BE2C (cell line): ENCODE results near the gene POMP.

Experiments used
- DNase-seq: peaks from one replicate; pipeline ENCODE4 v3.0.0-alpha.2; 2020
- H3K27me3 ChIP-seq: fragments of 250-450 bp; sonication (Bioruptor Pico); 2 replicates; pipeline ENCODE4 v1.5.1; 2020; ENCODE audit warnings: mild to moderate bottlenecking
- H3K36me3 ChIP-seq: fragments of 250-450 bp; sonication (Bioruptor Pico); 2 replicates; pipeline ENCODE4 v1.5.1; 2020; ENCODE audit warnings: mild to moderate bottlenecking
- H3K4me1 ChIP-seq: fragments of 250-450 bp; sonication (Bioruptor Pico); 2 replicates; pipeline ENCODE4 v1.5.1; 2020
- H3K4me3 ChIP-seq: 2 replicates; pipeline ENCODE4 v1.5.1; 2011; ENCODE audit warnings: low read depth, low read length
- H3K9me3 ChIP-seq: fragments of 250-450 bp; sonication (Bioruptor Pico); 2 replicates; pipeline ENCODE4 v1.5.1; 2020
- CTCF ChIP-seq: IDR thresholded peaks from 2 replicates; pipeline ENCODE4 v1.5.1; 2012; ENCODE audit warnings: mild to moderate bottlenecking, low read depth, low read length

Gene POMP

GRCh38 chr13:28658539-28658795 is 463 bp upstream of the POMP start:
- no peaks in the 10 kb centered on the region for H3K9me3 ChIP-seq
- peak; percentile 10 for DNase-seq

GRCh38 chr13:28659621-28659970 is 666 bp downstream of the POMP start:
- peaks cover 46% of the 10 kb centered on the region for H3K36me3 ChIP-seq
- peaks cover 6% of the 10 kb centered on the region for H3K4me1 ChIP-seq
- TF ChIP-seq CTCF, result no peak
- H3K27me3 ChIP-seq, result no peaks in the 10 kb centered on the region
- peak overlapping the region; percentile 84 for H3K4me3 ChIP-seq
- DNase-seq, result no peak
- H3K9me3 ChIP-seq, result no peaks in the 10 kb centered on the region

More at GRCh38 chr13:28658539-28658795, 463 bp upstream of the POMP start:
- Histone ChIP-seq H3K4me1 (peaks cover 6% of the 10 kb centered on the region), H3K4me3 (peak overlapping the region; percentile 84), H3K36me3 (peaks cover 34% of the 10 kb centered on the region), H3K27me3 (no peaks in the 10 kb centered on the region)
- no peak for TF ChIP-seq CTCF

- no peak for TF ChIP-seq CTCF
- Histone ChIP-seq H3K4me3 (no peak overlapping the region), H3K27me3 (no peaks in the 10 kb centered on the region), H3K36me3 (peaks cover 94% of the 10 kb centered on the region), H3K4me1 (no peaks in the 10 kb centered on the region), H3K9me3 (no peaks in the 10 kb centered on the region)
- DNase-seq, result no peak
Measured at GRCh38 chr13:28666897-28667488, 8.1 kb downstream of the POMP start.

- Histone ChIP-seq H3K4me3 (no peak overlapping the region), H3K27me3 (no peaks in the 10 kb centered on the region), H3K9me3 (no peaks in the 10 kb centered on the region), H3K36me3 (peaks cover 94% of the 10 kb centered on the region), H3K4me1 (no peaks in the 10 kb centered on the region)
- no peak for DNase-seq
- no peak for TF ChIP-seq CTCF
Measured at GRCh38 chr13:28671126-28671792, 12.3 kb downstream of the POMP start.

- TF ChIP-seq CTCF, result peak; percentile 33
- DNase-seq, result no peak
- Histone ChIP-seq H3K4me3 (no peak overlapping the region), H3K36me3 (peaks cover 44% of the 10 kb centered on the region), H3K27me3 (no peaks in the 10 kb centered on the region), H3K4me1 (no peaks in the 10 kb centered on the region), H3K9me3 (no peaks in the 10 kb centered on the region)
Measured at GRCh38 chr13:28678809-28679208, 19.9 kb downstream of the POMP start.

GRCh38 chr13:28679628-28680027 is 20.7 kb downstream of the POMP start:
- no peak for DNase-seq

More at GRCh38 chr13:28679628-28680027, 20.7 kb downstream of the POMP start:
- H3K4me1 ChIP-seq, result no peaks in the 10 kb centered on the region
- H3K4me3 ChIP-seq, result no peak overlapping the region
- no peaks in the 10 kb centered on the region for H3K9me3 ChIP-seq
- H3K27me3 ChIP-seq, result no peaks in the 10 kb centered on the region
- H3K36me3 ChIP-seq, result peaks cover 36% of the 10 kb centered on the region
- TF ChIP-seq CTCF, result peak; percentile 38
